GM23338 (cell line): ENCODE results near the gene TNNI2.

Source experiments
- CREB1 ChIP-seq: fragments of 250-450 bp; sonication (Bioruptor Pico); IDR thresholded peaks from 2 replicates; pipeline ENCODE4 v1.5.0; 2020; ENCODE audit warnings: low read depth, mild to moderate bottlenecking, moderate library complexity
- EZH2 ChIP-seq: fragments of 200-600 bp; sonication (generic); IDR thresholded peaks from one replicate; pipeline ENCODE4 v1.8.0; 2017; ENCODE audit warnings: antibody characterized with exemption, mild to moderate bottlenecking, low read depth; ENCODE audit not compliant: unreplicated experiment
- EZH2phosphoT487 ChIP-seq: fragments of 200-600 bp; sonication (generic); IDR thresholded peaks from one replicate; pipeline ENCODE4 v1.8.1; 2018; ENCODE audit warnings: antibody characterized with exemption; ENCODE audit not compliant: unreplicated experiment
- JUNB ChIP-seq: IDR thresholded peaks from one replicate; pipeline ENCODE4 v1.6.1; 2016; ENCODE audit warnings: antibody characterized with exemption; ENCODE audit not compliant: unreplicated experiment
- NANOG ChIP-seq: IDR thresholded peaks from 2 replicates; pipeline ENCODE4 v1.6.1; 2016; ENCODE audit warnings: antibody characterized with exemption, borderline replicate concordance
- POLR2AphosphoS5 ChIP-seq: IDR thresholded peaks from 2 replicates; pipeline ENCODE4 v1.6.1; 2016; ENCODE audit warnings: antibody characterized with exemption, low read depth
- STAT1 ChIP-seq: IDR thresholded peaks from one replicate; pipeline ENCODE4 v1.6.1; 2016; ENCODE audit warnings: antibody characterized with exemption; ENCODE audit not compliant: unreplicated experiment
- ZNF331 ChIP-seq: fragments of 250-450 bp; sonication (Bioruptor Pico); IDR thresholded peaks from 2 replicates; pipeline ENCODE4 v1.5.0; 2020; ENCODE audit warnings: low read depth, mild to moderate bottlenecking, moderate library complexity
- TF ChIP-seq, protein P1 (sequence below), 2 experiments: fragments of 200-600 bp in 1 of 2; sonication (generic) in 1 of 2; conservative IDR thresholded peaks; 2 replicates each; pipeline versions ENCODE4 v1.5.1 to v1.6.1; 2016 to 2017; ENCODE audit warnings: antibody characterized with exemption in 2 of 2, low read depth in 2 of 2, mild to moderate bottlenecking in 2 of 2, moderate library complexity in 1 of 2
- TF ChIP-seq, protein P2 (sequence below): IDR thresholded peaks from one replicate; pipeline ENCODE4 v1.6.1; 2018; ENCODE audit warnings: antibody characterized with exemption; ENCODE audit not compliant: unreplicated experiment

DNA sequence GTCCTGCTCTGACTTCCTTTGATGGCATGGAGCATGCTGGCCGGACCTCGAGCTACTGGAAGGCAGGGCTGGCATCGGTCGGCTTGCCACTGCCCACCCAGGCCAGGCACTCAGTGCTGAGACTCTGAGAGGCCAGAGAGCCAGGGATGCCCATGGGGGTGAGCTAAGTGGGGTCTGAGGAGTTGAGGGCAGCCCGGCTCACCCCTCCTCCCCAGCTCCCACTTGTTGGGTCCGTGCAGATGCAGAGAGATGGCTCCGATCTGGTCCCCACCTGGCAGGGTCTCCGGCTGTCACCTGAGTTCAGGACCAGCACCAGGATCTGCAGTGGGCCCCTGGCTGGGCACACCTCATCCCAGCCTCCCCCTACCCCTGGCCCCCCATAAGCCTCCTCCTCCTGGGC, 27.4 kb downstream of the TNNI2 start:
- TF ChIP-seq, protein P1, sequence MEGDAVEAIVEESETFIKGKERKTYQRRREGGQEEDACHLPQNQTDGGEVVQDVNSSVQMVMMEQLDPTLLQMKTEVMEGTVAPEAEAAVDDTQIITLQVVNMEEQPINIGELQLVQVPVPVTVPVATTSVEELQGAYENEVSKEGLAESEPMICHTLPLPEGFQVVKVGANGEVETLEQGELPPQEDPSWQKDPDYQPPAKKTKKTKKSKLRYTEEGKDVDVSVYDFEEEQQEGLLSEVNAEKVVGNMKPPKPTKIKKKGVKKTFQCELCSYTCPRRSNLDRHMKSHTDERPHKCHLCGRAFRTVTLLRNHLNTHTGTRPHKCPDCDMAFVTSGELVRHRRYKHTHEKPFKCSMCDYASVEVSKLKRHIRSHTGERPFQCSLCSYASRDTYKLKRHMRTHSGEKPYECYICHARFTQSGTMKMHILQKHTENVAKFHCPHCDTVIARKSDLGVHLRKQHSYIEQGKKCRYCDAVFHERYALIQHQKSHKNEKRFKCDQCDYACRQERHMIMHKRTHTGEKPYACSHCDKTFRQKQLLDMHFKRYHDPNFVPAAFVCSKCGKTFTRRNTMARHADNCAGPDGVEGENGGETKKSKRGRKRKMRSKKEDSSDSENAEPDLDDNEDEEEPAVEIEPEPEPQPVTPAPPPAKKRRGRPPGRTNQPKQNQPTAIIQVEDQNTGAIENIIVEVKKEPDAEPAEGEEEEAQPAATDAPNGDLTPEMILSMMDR (conservative IDR thresholded peaks at IDR 0.05; ENCODE audit: low read depth in 2 of 2) = no peak
- TF ChIP-seq ZNF331 (CRISPR knock-in tag) (no peak), EZH2phosphoT487 (no peak), EZH2 (no peak), STAT1 (no peak), CREB1 (CRISPR knock-in tag) (no peak), NANOG (no peak), POLR2AphosphoS5 (no peak), JUNB (no peak)
- TF ChIP-seq, protein P2, sequence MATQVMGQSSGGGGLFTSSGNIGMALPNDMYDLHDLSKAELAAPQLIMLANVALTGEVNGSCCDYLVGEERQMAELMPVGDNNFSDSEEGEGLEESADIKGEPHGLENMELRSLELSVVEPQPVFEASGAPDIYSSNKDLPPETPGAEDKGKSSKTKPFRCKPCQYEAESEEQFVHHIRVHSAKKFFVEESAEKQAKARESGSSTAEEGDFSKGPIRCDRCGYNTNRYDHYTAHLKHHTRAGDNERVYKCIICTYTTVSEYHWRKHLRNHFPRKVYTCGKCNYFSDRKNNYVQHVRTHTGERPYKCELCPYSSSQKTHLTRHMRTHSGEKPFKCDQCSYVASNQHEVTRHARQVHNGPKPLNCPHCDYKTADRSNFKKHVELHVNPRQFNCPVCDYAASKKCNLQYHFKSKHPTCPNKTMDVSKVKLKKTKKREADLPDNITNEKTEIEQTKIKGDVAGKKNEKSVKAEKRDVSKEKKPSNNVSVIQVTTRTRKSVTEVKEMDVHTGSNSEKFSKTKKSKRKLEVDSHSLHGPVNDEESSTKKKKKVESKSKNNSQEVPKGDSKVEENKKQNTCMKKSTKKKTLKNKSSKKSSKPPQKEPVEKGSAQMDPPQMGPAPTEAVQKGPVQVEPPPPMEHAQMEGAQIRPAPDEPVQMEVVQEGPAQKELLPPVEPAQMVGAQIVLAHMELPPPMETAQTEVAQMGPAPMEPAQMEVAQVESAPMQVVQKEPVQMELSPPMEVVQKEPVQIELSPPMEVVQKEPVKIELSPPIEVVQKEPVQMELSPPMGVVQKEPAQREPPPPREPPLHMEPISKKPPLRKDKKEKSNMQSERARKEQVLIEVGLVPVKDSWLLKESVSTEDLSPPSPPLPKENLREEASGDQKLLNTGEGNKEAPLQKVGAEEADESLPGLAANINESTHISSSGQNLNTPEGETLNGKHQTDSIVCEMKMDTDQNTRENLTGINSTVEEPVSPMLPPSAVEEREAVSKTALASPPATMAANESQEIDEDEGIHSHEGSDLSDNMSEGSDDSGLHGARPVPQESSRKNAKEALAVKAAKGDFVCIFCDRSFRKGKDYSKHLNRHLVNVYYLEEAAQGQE = no peak
